Measurements from ENCODE around the gene CCN6. TPM values are rescaled to one million over a fixed set of nuclear protein-coding genes. Genes with fewer than 3 reads are reported as not detected.

CCN6 gene
- total RNA-seq, 1 experiment from 2014 or later = not detected

DNA sequence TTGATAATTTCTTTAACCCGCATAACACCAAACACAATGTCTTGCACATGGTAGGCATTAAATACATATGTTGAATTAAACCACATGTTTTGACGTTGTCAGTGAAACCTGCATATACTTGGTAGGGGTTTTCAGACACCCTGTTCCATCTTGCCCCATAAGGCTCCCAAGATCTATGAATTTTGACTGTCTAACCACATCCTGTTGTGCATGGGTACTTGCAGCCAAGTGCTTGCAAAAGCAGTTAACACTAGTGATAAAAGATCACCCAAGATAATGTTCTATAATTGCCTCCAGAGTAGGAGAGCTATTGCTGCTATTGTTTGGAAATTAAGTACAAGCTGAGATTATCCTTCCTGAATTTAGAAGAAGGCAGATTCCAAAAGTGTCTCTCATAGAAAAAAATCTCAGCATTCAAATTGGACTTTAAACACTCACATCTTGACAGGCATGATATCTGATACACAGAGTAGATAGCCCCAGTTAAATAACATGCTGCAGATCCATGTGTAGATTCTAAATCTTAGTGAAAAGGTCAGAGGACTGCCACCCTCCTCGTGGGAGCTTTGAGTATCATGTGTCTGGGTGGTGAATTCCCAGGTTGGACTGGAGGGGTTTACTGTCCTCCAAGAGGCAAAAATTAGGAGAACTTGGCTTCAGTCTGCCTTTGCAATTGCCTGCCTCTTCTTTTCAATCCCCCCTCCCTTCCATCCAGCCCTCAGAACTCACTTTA is 25.8 kb upstream of the CCN6 start:
- no peak overlapping the region for H3K4me2 ChIP-seq (ENCODE audit: low read length)
- no peak overlapping the region for H3K4me3 ChIP-seq (replicated peaks in 1 of 2; ENCODE audit: low read depth in 1 of 2, low read length in 2 of 2)
- no peak for TF ChIP-seq EZH2 (IDR thresholded peaks at IDR 0.05)
- TF ChIP-seq JUND (IDR thresholded peaks at IDR 0.05) = no peak
- TF ChIP-seq, protein P1, sequence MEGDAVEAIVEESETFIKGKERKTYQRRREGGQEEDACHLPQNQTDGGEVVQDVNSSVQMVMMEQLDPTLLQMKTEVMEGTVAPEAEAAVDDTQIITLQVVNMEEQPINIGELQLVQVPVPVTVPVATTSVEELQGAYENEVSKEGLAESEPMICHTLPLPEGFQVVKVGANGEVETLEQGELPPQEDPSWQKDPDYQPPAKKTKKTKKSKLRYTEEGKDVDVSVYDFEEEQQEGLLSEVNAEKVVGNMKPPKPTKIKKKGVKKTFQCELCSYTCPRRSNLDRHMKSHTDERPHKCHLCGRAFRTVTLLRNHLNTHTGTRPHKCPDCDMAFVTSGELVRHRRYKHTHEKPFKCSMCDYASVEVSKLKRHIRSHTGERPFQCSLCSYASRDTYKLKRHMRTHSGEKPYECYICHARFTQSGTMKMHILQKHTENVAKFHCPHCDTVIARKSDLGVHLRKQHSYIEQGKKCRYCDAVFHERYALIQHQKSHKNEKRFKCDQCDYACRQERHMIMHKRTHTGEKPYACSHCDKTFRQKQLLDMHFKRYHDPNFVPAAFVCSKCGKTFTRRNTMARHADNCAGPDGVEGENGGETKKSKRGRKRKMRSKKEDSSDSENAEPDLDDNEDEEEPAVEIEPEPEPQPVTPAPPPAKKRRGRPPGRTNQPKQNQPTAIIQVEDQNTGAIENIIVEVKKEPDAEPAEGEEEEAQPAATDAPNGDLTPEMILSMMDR (IDR thresholded peaks at IDR 0.05 in 2 of 3, conservative IDR thresholded peaks at IDR 0.05 in 1 of 3; ENCODE audit: borderline replicate concordance in 1 of 3, insufficient read depth in 1 of 3, low read depth in 2 of 3, low read length in 2 of 3) = no peak
- TF ChIP-seq, protein P2, sequence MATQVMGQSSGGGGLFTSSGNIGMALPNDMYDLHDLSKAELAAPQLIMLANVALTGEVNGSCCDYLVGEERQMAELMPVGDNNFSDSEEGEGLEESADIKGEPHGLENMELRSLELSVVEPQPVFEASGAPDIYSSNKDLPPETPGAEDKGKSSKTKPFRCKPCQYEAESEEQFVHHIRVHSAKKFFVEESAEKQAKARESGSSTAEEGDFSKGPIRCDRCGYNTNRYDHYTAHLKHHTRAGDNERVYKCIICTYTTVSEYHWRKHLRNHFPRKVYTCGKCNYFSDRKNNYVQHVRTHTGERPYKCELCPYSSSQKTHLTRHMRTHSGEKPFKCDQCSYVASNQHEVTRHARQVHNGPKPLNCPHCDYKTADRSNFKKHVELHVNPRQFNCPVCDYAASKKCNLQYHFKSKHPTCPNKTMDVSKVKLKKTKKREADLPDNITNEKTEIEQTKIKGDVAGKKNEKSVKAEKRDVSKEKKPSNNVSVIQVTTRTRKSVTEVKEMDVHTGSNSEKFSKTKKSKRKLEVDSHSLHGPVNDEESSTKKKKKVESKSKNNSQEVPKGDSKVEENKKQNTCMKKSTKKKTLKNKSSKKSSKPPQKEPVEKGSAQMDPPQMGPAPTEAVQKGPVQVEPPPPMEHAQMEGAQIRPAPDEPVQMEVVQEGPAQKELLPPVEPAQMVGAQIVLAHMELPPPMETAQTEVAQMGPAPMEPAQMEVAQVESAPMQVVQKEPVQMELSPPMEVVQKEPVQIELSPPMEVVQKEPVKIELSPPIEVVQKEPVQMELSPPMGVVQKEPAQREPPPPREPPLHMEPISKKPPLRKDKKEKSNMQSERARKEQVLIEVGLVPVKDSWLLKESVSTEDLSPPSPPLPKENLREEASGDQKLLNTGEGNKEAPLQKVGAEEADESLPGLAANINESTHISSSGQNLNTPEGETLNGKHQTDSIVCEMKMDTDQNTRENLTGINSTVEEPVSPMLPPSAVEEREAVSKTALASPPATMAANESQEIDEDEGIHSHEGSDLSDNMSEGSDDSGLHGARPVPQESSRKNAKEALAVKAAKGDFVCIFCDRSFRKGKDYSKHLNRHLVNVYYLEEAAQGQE (IDR thresholded peaks at IDR 0.05; ENCODE audit: low read depth) = no peak
- TF ChIP-seq ZNF274 (IDR thresholded peaks at IDR 0.05; ENCODE audit: low read depth, low read length) = no peak
- TF ChIP-seq ELF1 (IDR thresholded peaks at IDR 0.05; ENCODE audit: borderline replicate concordance, low read depth) = no peak
- TF ChIP-seq CEBPB (IDR thresholded peaks at IDR 0.05; ENCODE audit: low read depth) = no peak
- no peak for TF ChIP-seq ATF3 (IDR thresholded peaks at IDR 0.05)
- no peak for TF ChIP-seq TCF7L2 (IDR thresholded peaks at IDR 0.05; ENCODE audit: borderline replicate concordance, extremely low read depth, insufficient read depth, insufficient read length)
- no peak for TF ChIP-seq SRF (IDR thresholded peaks at IDR 0.05; ENCODE audit: low read depth)
- TF ChIP-seq ZFX (IDR thresholded peaks at IDR 0.05) = no peak
- no peak for TF ChIP-seq EGR1 (IDR thresholded peaks at IDR 0.05; ENCODE audit: low read depth)
- no peak for TF ChIP-seq RAD21 (IDR thresholded peaks at IDR 0.05; ENCODE audit: low read depth)
- TF ChIP-seq SIN3A (IDR thresholded peaks at IDR 0.05; ENCODE audit: low read depth) = no peak
- TF ChIP-seq YY1 (IDR thresholded peaks at IDR 0.05; ENCODE audit: extremely low read depth, insufficient replicate concordance, low read depth, low read length) = no peak
- no peak for TF ChIP-seq SP1 (IDR thresholded peaks at IDR 0.05; ENCODE audit: low read depth)
- TF ChIP-seq FOSL1 (IDR thresholded peaks at IDR 0.05; ENCODE audit: low read depth) = no peak
- TF ChIP-seq, protein P3, sequence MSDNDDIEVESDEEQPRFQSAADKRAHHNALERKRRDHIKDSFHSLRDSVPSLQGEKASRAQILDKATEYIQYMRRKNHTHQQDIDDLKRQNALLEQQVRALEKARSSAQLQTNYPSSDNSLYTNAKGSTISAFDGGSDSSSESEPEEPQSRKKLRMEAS (IDR thresholded peaks at IDR 0.05) = no peak
- TF ChIP-seq POLR2A (IDR thresholded peaks at IDR 0.05; ENCODE audit: borderline replicate concordance, extremely low read depth, insufficient read depth, insufficient read length) = no peak
- no peak for TF ChIP-seq EZH2phosphoT487 (IDR thresholded peaks at IDR 0.05; ENCODE audit: borderline replicate concordance)
- no peak overlapping the region for H3K9ac ChIP-seq (ENCODE audit: low read length)
- no peaks in the 10 kb centered on the region for H3K36me3 ChIP-seq (ENCODE audit: control insufficient read depth in 1 of 2, insufficient read depth in 2 of 2, low read length in 2 of 2)
- BruUV-seq (replicated peaks) = no TSS peak
- no peaks in the 10 kb centered on the region for H3K4me1 ChIP-seq (ENCODE audit: control insufficient read depth in 1 of 2, insufficient read depth in 2 of 2, low read length in 2 of 2)
- H4K20me1 ChIP-seq (ENCODE audit: insufficient read depth) = no peaks in the 10 kb centered on the region
- intact Hi-C loops (cut with micrococcal nuclease) = no loop called here
- no peaks in the 10 kb centered on the region for H3K27me3 ChIP-seq (ENCODE audit: insufficient read depth, low read length)
- no peak overlapping the region for H3K27ac ChIP-seq (ENCODE audit: low read depth, low read length)
- CTCF ChIA-PET = interaction anchor here (1.2 to 1.9 kb wide), 2 partner anchors 20 to 318 kb away, joined by 3 to 6 read pairs; no protein-coding TSS in a partner anchor
- ATAC-seq = no peak
- POLR2A ChIA-PET = no interaction called here
- RAD21 ChIA-PET (ENCODE audit: low non-redundant PET in 1 of 2, low total read pairs in 2 of 2, uncharacterized antibody in 2 of 2, unreplicated experiment in 2 of 2) = no interaction called here
- no peaks in the 10 kb centered on the region for H3K9me3 ChIP-seq (ENCODE audit: control insufficient read depth in 1 of 2, insufficient read depth in 1 of 2, low read depth in 1 of 2, low read length in 2 of 2)
- no peaks in the 10 kb centered on the region for H3K9me2 ChIP-seq (ENCODE audit: insufficient read depth)
- DNase-seq (ENCODE audit: low read depth, low spot score) = no peak
- H3K79me2 ChIP-seq (ENCODE audit: insufficient read depth, low read length) = no peaks in the 10 kb centered on the region
- no peak overlapping the region for H2AFZ ChIP-seq (ENCODE audit: low read depth, low read length, poor library complexity, severe bottlenecking)

Data from HCT116 (cell line).